HG03575 (cell line): Measurements from ENCODE around the gene TMEM175.

Experiments used
- ATAC-seq: cut with Tn5 transposase; IDR thresholded peaks from one replicate; pipeline ENCODE4 v1.9.1; 2021; ENCODE audit not compliant: unreplicated experiment, insufficient number of reproducible peaks, low FRiP score; ENCODE audit errors: extremely low read depth

TMEM175 gene

GRCh38 chr4:978957-979701 is 46.9 kb downstream of the TMEM175 start:
- ATAC-seq = no peak

DNA sequence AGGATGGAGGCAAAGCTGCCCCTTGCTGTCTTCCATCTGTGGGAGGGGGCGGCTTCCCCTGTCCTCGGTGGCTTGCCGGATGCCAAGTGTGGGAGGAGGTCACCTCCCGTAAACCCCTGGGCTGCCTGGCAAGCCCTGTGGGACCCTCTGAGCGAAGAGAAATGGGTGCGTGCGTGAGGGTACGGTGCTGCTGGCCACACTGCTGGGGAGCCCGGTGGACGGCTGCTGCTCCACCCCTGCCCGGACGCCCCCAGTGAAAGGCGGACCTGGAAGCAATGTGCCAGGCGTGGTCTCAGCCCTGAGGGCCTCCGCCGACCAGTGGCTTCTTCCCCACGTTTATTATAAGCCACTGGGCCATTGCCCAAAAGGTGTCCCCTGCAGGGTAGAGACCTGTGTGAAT is 50.0 kb downstream of the TMEM175 start:
- ATAC-seq = no peak

GRCh38 chr4:982814-983213 is 50.6 kb downstream of the TMEM175 start:
- ATAC-seq = no peak

DNA sequence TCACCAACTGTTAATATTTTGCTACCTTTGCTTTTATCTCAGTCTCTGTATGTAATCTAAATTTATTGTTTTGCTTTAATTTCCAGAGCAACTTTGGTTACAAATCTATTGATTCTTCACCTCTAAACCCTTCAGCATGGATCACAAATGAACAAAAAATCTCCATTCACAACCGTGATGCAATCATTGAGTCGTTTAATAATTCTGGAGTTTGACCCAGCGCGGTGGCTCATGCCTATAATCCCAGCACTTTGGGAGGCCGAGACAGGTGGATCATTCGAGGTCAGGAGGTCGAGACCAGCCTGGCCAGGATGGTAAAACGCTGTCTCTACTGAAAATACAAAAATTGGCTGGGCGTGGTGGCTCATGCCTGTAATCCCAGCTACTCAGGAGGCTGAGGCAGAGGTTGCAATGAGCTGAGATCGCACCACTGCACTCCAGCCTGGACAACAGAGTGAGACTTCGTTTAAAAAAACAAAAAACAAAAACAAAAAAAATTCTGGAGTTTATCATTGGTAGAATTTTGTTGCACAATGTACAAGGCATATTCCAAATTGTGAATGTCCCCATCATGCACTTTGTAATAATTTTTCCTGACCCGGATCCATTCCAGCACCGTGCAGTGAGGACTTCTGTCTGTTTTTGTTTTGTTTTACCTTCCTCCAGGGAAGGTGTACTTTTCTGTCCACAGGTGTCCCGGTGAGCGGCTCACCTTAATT is 52.2 kb downstream of the TMEM175 start:
- no peak for ATAC-seq

- ATAC-seq = no peak
These were observed 53.0 kb downstream of the TMEM175 start for GRCh38 chr4:985123-985830.

GRCh38 chr4:986428-986878 is 54.2 kb downstream of the TMEM175 start:
- ATAC-seq = no peak

- ATAC-seq = no peak
These were observed 54.8 kb downstream of the TMEM175 start, which contains the start of gene IDUA for GRCh38 chr4:986879-987623. Gene IDUA (plus strand): TSS chr4:987044. CDS start chr4:987085, 41 bp downstream.

DNA sequence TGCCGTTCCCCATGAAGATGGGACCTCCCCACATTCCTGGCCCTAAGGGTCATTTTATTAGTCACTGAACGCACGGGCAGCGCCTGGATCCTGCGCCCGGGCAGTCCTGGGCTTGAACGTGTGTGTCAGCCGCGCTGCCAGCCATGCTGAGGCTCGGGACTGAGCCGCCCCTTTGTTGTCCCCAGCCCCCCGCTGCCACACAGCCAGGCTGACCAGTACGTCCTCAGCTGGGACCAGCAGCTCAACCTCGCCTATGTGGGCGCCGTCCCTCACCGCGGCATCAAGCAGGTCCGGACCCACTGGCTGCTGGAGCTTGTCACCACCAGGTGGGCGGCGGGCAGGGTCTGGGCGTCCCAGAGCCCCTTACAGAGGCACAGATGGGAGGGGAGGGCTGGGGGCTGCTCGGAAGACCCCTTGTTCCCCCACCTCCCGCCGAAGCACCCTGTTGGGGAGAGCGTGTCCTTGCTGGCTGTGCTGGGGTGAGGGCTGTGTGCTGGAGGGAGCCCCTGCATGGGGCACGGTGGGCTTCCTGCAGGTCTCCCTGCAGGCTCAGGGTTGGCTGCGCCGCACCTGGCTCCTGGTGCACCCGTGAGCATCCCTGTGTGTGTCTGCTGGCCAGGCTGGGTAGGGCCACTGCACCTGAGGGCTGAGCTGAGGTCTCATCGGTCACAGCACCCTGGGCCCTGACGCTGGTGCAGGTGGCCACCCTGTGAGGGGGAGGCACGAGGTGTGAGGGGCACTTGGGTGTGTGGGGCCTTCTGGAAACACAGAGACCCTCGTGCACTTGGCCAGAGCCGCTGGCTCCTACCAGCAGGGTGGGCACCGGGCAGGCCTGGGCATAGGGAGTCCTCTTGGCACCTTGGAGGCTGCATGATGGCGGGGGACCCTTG is 55.6 kb downstream of the TMEM175 start:
- no peak for ATAC-seq

DNA sequence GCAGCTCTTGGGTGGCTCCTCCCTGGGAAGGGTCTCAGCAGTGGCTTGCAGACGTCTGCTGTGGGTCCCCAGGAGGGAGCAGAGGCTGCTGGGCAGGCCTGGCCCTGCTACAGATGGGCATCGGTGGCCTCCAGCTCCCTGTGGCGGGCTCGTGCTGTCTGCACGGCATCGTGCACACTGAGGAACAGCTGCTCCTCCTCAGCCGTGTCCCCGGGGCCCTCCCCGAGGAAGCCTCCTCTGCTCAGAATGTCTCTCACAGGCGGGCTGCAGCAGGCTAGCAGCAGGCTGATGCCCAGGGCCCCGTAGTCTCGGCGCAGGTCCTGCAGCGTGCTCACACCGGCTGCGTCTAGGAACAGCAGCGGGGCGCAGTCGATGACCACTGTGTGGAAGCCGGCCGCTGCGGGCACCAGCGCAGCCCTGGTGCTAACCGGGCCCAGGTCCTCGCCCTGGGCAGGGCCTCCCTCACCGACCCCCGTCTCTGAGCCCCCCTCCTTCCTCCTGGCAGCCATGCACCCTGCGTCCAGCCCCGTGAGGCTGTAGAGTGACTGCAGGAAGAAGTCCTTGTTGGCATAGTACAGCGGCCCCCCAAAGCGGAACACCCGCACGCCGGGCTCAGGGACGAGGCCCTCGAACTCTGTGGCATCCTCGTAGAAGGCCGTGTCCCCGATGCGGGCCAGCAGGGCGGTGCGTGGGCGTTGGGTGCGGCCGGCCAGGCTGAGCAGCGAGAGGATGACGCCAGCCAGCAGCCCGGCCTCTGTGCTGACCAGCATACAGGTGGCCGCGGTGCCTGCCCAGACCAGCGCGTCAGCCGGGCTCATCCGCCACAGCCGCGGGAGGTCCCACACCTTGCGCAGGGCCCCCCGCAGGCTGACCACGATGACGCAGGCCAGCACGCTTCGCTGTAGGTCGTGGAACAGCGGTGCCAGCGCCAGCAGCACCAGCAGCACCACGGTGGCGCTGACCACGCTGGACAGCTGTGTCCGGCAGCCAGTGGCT is 56.8 kb downstream of the TMEM175 start:
- no peak for ATAC-seq

DNA sequence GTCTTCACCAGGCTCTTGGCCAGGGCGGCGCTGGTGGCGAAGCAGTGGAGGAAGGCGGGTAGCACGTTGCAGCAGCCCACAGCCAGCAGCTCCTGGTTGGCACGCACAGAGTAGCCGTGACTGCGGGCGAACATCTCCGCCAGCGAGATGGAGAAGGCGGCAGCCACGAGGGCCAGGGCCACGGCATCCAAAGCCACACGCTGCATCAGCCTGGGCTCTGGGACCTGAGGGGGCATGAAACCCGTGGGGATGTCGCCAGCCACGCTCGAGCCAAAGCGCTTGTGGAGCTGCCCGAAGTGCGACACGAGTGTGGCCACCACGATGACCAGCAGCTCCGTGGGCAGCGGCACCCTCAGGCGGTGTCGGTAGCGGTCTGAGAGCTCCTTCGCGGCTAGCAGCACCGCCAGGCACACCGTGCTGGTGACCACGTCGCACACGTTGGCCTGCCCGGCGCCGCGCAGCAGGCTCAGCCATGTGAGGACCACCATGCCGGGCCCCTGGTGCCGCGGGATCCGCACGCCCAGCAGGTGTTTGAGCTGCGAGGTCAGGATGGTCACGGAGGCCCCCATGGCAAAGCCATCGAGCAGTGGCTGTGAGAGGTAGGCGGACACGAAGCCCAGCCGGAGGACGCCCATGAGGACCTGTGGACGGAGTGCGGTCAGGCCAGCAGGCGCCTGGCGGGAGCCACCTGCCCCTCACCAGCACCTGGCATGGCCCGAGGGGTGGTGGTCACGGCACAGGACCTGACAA is 57.6 kb downstream of the TMEM175 start:
- no peak for ATAC-seq

DNA sequence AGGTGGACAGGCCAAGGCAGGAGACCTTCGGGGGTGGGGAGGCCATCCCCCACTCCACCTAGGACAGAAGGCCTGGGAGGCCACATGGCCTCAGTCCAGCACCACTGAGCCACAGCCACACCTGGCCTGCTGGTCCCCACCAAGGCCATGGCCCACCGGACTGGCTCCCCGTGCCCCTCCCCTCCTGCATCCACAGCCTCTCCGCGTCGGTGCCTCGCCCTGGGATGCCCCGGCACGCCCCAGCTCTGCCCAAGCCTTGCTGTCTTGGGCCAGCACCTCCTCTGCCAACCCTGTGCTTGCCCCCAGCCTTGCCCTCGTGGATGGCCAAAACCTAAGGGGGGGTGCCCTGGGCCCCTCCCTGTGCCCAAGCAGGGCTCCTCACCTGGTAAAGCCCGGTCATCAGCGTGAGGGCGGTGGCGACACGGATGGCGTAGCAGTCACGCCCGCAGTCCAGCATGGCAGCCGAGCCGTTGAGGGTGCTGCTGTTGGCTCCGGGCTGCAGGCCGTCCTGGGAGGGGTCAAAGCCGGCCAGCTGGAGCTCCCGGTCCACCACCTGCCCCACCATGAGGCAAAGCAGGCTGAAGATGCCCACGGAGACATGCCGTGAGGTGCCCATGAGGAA is 58.6 kb downstream of the TMEM175 start:
- no peak for ATAC-seq

DNA sequence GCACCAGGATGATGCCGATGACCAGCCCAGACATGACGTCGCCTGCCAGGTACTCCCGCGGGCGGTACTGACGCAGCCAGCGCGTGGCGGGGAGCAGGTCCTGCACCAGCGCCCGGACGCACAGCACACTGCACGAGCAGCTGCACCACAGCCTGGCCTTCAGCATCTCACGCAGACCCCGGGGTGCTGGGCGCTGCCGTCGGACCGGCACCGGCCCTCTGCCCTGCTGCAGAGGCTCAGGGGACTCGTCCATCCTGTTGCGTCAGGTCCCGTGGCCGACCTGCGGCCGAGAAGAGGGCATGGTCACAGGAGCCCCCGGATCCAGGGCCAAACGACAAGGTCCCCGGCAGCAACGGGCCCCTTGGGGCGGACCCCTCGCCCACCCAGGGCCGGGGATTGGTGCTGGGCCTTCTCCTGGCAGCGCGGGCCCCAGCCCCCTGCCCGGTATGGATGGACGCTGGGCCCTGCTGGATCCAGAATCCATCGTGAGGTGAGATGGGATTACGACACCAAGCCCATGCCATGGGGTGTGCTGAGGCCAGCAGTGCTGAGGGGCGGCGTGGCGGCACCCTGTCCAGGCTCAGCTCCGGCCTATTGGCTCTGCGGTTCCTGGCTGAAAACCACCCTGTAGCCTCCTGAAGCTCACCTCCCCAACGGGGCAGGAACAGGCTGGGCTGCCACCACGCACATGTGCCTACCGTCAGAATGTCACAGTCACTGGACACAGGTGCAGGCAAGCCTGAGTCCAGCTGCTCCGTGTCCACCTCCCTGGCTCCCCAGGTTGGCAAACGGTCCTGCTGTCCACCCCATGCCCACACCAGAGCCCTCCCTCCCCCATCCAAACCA is 59.4 kb downstream of the TMEM175 start:
- ATAC-seq = no peak

DNA sequence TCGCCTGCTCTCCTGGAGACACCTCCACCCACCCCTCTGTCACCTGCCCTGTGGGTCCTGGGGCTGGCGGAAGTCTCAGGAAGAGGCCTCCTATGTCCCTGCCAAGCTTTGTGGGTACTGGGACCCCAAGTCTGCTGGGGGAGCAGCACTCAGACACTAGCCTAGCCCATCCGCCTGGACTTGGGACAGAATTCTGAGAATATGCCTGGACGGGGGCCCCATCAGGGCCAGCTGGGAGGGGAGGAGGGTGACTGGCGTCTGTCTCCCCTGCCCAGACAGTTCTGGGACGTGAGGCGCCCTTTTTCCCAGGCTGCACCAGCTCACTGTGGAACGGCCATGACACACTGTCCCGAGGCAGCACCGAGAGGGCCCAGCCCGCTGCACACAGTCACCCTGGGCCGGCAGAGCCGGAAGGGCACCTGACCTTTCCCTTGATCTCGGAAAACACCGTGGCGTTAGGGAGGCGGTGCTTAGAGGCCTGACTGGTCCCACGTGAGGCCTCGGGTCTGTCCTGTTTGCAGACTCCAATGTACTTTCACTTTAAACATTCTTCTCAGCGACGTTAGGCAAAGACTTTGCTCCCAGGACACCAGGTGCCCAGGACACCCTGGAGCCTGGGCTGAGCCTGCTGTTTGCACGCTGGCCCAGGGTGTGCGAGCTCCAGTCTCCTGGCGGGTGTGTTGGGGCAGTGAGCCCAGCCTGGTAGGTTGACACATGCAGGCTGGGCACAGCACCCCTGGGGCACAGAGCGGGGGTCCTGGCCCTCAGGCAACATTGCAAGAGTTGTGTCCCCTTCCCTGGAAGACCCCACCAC is 60.2 kb downstream of the TMEM175 start:
- ATAC-seq = no peak
